K562 (cell line): ENCODE data around the gene AGBL1. TPM values are rescaled to one million over a fixed set of nuclear protein-coding genes. Genes with fewer than 3 reads are reported as not detected.

ENCODE experiments used
- ATAC-seq: fragments of 200-7000 bp; cut with Tn5 transposase; 3 replicates; pipeline ENCODE4 v1.9.1; 2020; ENCODE audit warnings: moderate library complexity
- BruUV-seq: library from RNA; stranded (reverse); fragments of 400-500 nt; replicated peaks from 2 replicates; lab custom pipeline; 2021; lab: Mats Ljungman, UMichigan
- CTCF ChIA-PET: fragments of 300-600 bp; formaldehyde crosslinking; extraction: SDS; loops from one replicate; lab custom pipeline; 2021; ENCODE audit warnings: low intra/inter-chr PET ratio; lab: Yijun Ruan, JAX
- POLR2A ChIA-PET: fragments of 300-600, 350-650 bp; sonication (Branson Sonifier 250); formaldehyde crosslinking; extraction: SDS; loops from one replicate; lab custom pipeline; 2021; ENCODE audit warnings: antibody characterized with exemption, inconsistent platforms; lab: Yijun Ruan, JAX
- DNase-seq, 4 experiments: peaks; one replicate each; pipeline versions ENCODE4 v3.0.0 to v3.0.0-alpha.2; 2011 to 2018; ENCODE audit warnings: low spot score in 3 of 4, mixed read lengths in 3 of 4; ENCODE audit errors: extremely low read depth in 1 of 4
- FAIRE-seq: peaks from 2 replicates; lab custom pipeline; 2011; peaks lifted over from hg19 to GRCh38; lab: Jason Lieb, UNC
- H2AFZ ChIP-seq: 2 replicates; pipeline ENCODE4 v1.6.0; 2011; ENCODE audit warnings: low read depth, low read length, control low read depth, inconsistent platforms
- H3K27ac ChIP-seq: fragments of 200-600 bp; 3 replicates; pipeline ENCODE4 v1.8.0; 2011; ENCODE audit warnings: low read depth, mild to moderate bottlenecking, control low read depth, inconsistent platforms, low read length, moderate library complexity, mixed read lengths; ENCODE audit errors: extremely low read depth
- H3K27me3 ChIP-seq, 2 experiments: fragments of 300-600 bp in 1 of 2; 2 replicates in 1 of 2; 3 replicates in 1 of 2; pipeline versions ENCODE4 v1.6.0 to v1.8.0; 2011; ENCODE audit warnings: inconsistent platforms in 2 of 2, low read length in 2 of 2, mild to moderate bottlenecking in 1 of 2, mixed read lengths in 1 of 2, moderate library complexity in 1 of 2; ENCODE audit not compliant: control insufficient read depth in 2 of 2, insufficient read depth in 2 of 2
- H3K36me3 ChIP-seq: fragments of 300-600 bp; 3 replicates; pipeline ENCODE4 v1.8.0; 2011; ENCODE audit warnings: mild to moderate bottlenecking, low read length, inconsistent platforms; ENCODE audit not compliant: control insufficient read depth, insufficient read depth
- H3K4me1 ChIP-seq, 2 experiments: fragments of 200-600 bp in 1 of 2; replicated peaks in 1 of 2; 2 replicates in 1 of 2; 3 replicates in 1 of 2; pipeline versions ENCODE4 v1.5.1 to v1.8.0; 2011; ENCODE audit warnings: inconsistent platforms in 2 of 2, low read length in 2 of 2, mild to moderate bottlenecking in 1 of 2, mixed read lengths in 1 of 2, moderate library complexity in 1 of 2; ENCODE audit not compliant: control insufficient read depth in 2 of 2, insufficient read depth in 2 of 2
- H3K4me2 ChIP-seq: 2 replicates; pipeline ENCODE4 v1.6.1; 2011; ENCODE audit warnings: low read length, control low read depth, inconsistent platforms, mixed read lengths; ENCODE audit not compliant: insufficient read depth
- H3K4me3 ChIP-seq: fragments of 200-600 bp; sonication (generic), shearing (Covaris generic); 2 replicates; pipeline ENCODE4 v1.5.1; 2016; ENCODE audit warnings: control low read depth, inconsistent platforms
- H3K79me2 ChIP-seq: fragments of 200-600 bp; 3 replicates; pipeline ENCODE4 v1.8.0; 2011; ENCODE audit warnings: low read length, inconsistent platforms; ENCODE audit not compliant: control insufficient read depth, insufficient read depth
- H3K9ac ChIP-seq, 2 experiments: 2 replicates each; pipeline versions ENCODE4 v1.6.0 to v1.6.1; 2011; ENCODE audit warnings: low read depth in 2 of 2, low read length in 2 of 2, control low read depth in 1 of 2, inconsistent platforms in 1 of 2, mild to moderate bottlenecking in 1 of 2, mixed read lengths in 1 of 2; ENCODE audit not compliant: insufficient read depth in 1 of 2
- H3K9me1 ChIP-seq: one replicate; pipeline ENCODE4 v1.6.0; 2011; ENCODE audit warnings: inconsistent platforms, mild to moderate bottlenecking, low read length, moderate library complexity; ENCODE audit not compliant: control insufficient read depth, insufficient read depth
- H3K9me3 ChIP-seq: replicated peaks from 2 replicates; pipeline ENCODE4 v1.5.1; 2011; ENCODE audit warnings: low read depth, low read length, inconsistent platforms; ENCODE audit not compliant: control insufficient read depth, insufficient read depth
- H4K20me1 ChIP-seq: replicated peaks from 2 replicates; pipeline ENCODE4 v1.6.1; 2011; ENCODE audit warnings: low read length, inconsistent platforms, mixed read lengths; ENCODE audit not compliant: control insufficient read depth, insufficient read depth
- CBX5 ChIP-seq: IDR thresholded peaks from 2 replicates; pipeline ENCODE4 v1.6.1; 2014; ENCODE audit warnings: low read depth, borderline replicate concordance
- NCOA2 ChIP-seq, 2 experiments: fragments of 450-650 bp; IDR thresholded peaks; 2 replicates each; pipeline ENCODE4 v1.6.1; 2018; ENCODE audit warnings: mild to moderate bottlenecking in 2 of 2, moderate library complexity in 1 of 2; ENCODE audit not compliant: partially characterized antibody in 2 of 2
- SAP30 ChIP-seq: fragments of 200-600 bp; sonication (generic); IDR thresholded peaks from 2 replicates; pipeline ENCODE4 v1.6.1; 2012; ENCODE audit warnings: borderline replicate concordance, low read depth, mild to moderate bottlenecking, moderate library complexity, low read length, control low read depth, inconsistent platforms; ENCODE audit not compliant: insufficient read depth, poor library complexity, severe bottlenecking
- WGBS: fragments of 100-300 bp; shearing (Covaris generic); methylation state at CpG from one replicate; pipeline ENCODE4 v1.1.6; 2016; ENCODE audit warnings: low coverage, mixed read lengths; ENCODE audit not compliant: insufficient coverage; ENCODE audit errors: missing lambda C conversion rate; 5-methylcytosine and 5-hydroxymethylcytosine counted together
- in situ Hi-C: fragments of 300-500 bp; cut with MboI; formaldehyde crosslinking; loops from 4 replicates; pipeline ENCODE4 v1.15.0; 2018; ENCODE audit warnings: inconsistent platforms, mixed read lengths
- intact Hi-C: fragments of 100-400 bp; cut with micrococcal nuclease; formaldehyde crosslinking; loops from 2 replicates; pipeline ENCODE4 v1.14.2; 2022
- polyA plus RNA-seq, 8 experiments: library from polyadenylated mRNA; depleted of rRNA in 4 of 8; stranded (reverse) in 5 of 8; unstranded in 3 of 8; fragments of >200 nt; fragmentation: Nextera tagmentation in 2 of 8; fragmentation: Illumina TruSeq in 1 of 8; extraction: Ambion mirVana in 2 of 8; extraction: Trizol in 1 of 8; gene quantifications; 2 replicates each; pipeline versions ENCODE4 v1.2.1 to v1.2.3, GENCODE V29; 2011 to 2014; ENCODE audit warnings: inconsistent platforms in 1 of 8, missing spikeins in 1 of 8
- total RNA-seq, 7 experiments: library from RNA; depleted of rRNA in 6 of 7; stranded (reverse); fragments of >200 nt in 6 of 7; fragmentation: Illumina TruSeq in 2 of 7; extraction: Trizol in 2 of 7; gene quantifications; 2 replicates each; pipeline versions ENCODE4 v1.2.1 to v1.2.3, GENCODE V29; 2011 to 2021; ENCODE audit warnings: low replicate concordance in 1 of 7
- TF ChIP-seq, protein P1 (sequence below): sonication (generic); formaldehyde crosslinking; IDR thresholded peaks from 2 replicates; pipeline ENCODE4 v1.8.0; 2022; ENCODE audit warnings: mild to moderate bottlenecking, missing genetic modification reagents
- TF ChIP-seq, protein P2 (sequence below): fragments of 250-450 bp; sonication (Bioruptor Pico); IDR thresholded peaks from 2 replicates; pipeline ENCODE4 v1.4.0; 2020; ENCODE audit warnings: borderline replicate concordance

The AGBL1 gene
- total and polyA plus RNA-seq, 9 of the 15 experiments (the other 6 are each of a cell fraction or from before 2014, with no cell fraction given) = not detected

DNA sequence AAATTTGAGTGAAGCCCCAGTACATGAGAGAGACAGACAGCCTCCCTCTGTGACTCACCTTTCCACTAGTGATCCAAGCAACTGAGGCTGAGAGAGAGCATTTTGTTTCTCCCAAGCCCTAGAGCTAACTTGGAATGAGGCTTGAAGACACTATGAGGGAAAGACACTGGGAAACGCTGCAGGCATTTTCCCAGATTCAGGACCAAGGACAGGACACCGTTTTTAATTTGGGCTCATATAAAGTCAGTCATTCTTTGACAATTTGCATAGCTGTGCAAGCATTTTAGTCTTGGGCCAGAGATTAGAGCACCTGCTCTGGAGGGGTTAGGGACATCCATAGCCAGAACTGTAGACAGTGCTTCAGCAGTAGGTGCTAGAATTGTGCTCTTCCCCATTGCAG is 249.0 kb downstream of the AGBL1 start:
- Histone ChIP-seq H3K9me1 (no peaks in the 10 kb centered on the region), H3K36me3 (no peaks in the 10 kb centered on the region), H3K4me1 (no peaks in the 10 kb centered on the region), H3K27me3 (no peaks in the 10 kb centered on the region), H3K4me2 (no peak overlapping the region), H3K9me3 (no peaks in the 10 kb centered on the region; the same call in 1 of the 2 replicates), H3K9ac (no peak overlapping the region), H2AFZ (no peak overlapping the region), H3K79me2 (no peaks in the 10 kb centered on the region), H3K27ac (no peak overlapping the region), H4K20me1 (no peaks in the 10 kb centered on the region), H3K4me3 (no peak overlapping the region)
- ChIA-PET POLR2A (no interaction called here), CTCF (no interaction called here)
- DNase-seq = no peak
- no TSS peak for BruUV-seq
- intact Hi-C loops (no loop called here), in situ Hi-C loops (no loop called here)
- FAIRE-seq = no peak
- no peak for ATAC-seq
- WGBS = 4% methylated on average over 2 of the region's 2 CpGs
- TF ChIP-seq, protein P1, sequence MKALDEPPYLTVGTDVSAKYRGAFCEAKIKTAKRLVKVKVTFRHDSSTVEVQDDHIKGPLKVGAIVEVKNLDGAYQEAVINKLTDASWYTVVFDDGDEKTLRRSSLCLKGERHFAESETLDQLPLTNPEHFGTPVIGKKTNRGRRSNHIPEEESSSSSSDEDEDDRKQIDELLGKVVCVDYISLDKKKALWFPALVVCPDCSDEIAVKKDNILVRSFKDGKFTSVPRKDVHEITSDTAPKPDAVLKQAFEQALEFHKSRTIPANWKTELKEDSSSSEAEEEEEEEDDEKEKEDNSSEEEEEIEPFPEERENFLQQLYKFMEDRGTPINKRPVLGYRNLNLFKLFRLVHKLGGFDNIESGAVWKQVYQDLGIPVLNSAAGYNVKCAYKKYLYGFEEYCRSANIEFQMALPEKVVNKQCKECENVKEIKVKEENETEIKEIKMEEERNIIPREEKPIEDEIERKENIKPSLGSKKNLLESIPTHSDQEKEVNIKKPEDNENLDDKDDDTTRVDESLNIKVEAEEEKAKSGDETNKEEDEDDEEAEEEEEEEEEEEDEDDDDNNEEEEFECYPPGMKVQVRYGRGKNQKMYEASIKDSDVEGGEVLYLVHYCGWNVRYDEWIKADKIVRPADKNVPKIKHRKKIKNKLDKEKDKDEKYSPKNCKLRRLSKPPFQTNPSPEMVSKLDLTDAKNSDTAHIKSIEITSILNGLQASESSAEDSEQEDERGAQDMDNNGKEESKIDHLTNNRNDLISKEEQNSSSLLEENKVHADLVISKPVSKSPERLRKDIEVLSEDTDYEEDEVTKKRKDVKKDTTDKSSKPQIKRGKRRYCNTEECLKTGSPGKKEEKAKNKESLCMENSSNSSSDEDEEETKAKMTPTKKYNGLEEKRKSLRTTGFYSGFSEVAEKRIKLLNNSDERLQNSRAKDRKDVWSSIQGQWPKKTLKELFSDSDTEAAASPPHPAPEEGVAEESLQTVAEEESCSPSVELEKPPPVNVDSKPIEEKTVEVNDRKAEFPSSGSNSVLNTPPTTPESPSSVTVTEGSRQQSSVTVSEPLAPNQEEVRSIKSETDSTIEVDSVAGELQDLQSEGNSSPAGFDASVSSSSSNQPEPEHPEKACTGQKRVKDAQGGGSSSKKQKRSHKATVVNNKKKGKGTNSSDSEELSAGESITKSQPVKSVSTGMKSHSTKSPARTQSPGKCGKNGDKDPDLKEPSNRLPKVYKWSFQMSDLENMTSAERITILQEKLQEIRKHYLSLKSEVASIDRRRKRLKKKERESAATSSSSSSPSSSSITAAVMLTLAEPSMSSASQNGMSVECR (CRISPR knock-in tag) = no peak
- TF ChIP-seq NCOA2 (IDR thresholded peaks at IDR 0.05; ENCODE audit: partially characterized antibody in 2 of 2) = no peak
- TF ChIP-seq CBX5 = no peak
- no peak for TF ChIP-seq SAP30
- TF ChIP-seq, protein P2, sequence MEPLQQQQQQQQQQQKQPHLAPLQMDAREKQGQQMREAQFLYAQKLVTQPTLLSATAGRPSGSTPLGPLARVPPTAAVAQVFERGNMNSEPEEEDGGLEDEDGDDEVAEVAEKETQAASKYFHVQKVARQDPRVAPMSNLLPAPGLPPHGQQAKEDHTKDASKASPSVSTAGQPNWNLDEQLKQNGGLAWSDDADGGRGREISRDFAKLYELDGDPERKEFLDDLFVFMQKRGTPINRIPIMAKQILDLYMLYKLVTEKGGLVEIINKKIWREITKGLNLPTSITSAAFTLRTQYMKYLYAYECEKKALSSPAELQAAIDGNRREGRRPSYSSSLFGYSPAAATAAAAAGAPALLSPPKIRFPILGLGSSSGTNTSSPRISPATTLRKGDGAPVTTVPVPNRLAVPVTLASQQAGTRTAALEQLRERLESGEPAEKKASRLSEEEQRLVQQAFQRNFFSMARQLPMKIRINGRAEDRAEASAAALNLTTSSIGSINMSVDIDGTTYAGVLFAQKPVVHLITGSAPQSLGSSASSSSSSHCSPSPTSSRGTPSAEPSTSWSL (CRISPR knock-in tag) = no peak
